ENCODE data around the gene METTL1. TPM values are rescaled to one million over a fixed set of nuclear protein-coding genes. Genes with fewer than 3 reads are reported as not detected.

The METTL1 gene
- total RNA-seq, 2 donors from 2014 or later = 26.1 to 28.7 TPM

DNA sequence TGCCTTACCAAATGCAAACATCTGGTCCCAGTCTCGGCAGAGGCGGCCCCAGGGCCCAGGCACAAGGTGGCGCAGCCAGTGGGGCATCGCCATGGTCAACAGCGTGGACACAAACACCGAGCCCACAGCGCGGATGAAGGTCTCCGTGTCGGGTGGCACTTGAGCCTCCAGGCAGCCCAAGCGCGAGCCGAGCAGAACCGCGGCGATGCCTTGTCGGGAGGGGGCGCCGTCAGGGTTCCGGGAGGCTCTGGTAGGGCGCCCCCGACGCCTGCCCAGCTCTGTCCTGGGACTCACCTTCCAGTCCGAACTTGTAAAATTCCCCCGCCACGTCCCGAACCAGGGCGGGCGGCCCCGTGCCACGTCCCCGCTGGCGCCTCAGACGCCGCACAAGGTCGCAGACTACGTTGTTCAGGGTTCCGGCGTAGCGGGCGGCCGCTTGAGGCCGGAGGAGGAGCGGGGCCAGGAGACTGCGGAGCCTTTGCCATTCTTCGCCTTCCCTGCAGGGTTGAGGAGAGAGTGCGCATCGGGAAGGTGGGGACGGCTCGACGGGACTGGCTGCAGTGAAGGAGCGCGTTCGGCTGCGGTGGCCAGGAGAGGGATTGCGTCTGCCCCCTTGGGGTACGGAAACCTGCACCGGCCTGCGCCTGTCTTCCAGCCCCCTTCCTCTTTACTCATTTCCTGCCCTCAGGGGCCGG, 6.8 kb downstream of the METTL1 start:
- Mint-ChIP-seq H3K27me3 (ENCODE audit: insufficient read depth) (peaks cover 73% of the 10 kb centered on the region), H3K4me1 (peaks cover 13% of the 10 kb centered on the region), H3K36me3 (ENCODE audit: low read depth) (peaks cover 19% of the 10 kb centered on the region), H3K4me3 (peak overlapping the region; percentile 49), H3K27ac (no peak overlapping the region), H3K9me3 (no peaks in the 10 kb centered on the region)
- Histone ChIP-seq H3K9ac (ENCODE audit: extremely low read depth, low read length, poor library complexity, severe bottlenecking) (no peak overlapping the region), H3K36me3 (ENCODE audit: control insufficient read depth, insufficient read depth, low read length) (peaks cover 22% of the 10 kb centered on the region), H3K27ac (ENCODE audit: low read depth, low read length) (no peak overlapping the region), H3K4me1 (ENCODE audit: control insufficient read depth, insufficient read depth, low read length) (peaks cover 6% of the 10 kb centered on the region), H3K9me3 (ENCODE audit: control insufficient read depth, low read length) (no peaks in the 10 kb centered on the region), H3K4me3 (ENCODE audit: low read length) (peak overlapping the region; percentile 75), H3K27me3 (ENCODE audit: control insufficient read depth, insufficient read depth, low read length, poor library complexity, severe bottlenecking) (peaks cover 68% of the 10 kb centered on the region)
- TF ChIP-seq, protein P1, sequence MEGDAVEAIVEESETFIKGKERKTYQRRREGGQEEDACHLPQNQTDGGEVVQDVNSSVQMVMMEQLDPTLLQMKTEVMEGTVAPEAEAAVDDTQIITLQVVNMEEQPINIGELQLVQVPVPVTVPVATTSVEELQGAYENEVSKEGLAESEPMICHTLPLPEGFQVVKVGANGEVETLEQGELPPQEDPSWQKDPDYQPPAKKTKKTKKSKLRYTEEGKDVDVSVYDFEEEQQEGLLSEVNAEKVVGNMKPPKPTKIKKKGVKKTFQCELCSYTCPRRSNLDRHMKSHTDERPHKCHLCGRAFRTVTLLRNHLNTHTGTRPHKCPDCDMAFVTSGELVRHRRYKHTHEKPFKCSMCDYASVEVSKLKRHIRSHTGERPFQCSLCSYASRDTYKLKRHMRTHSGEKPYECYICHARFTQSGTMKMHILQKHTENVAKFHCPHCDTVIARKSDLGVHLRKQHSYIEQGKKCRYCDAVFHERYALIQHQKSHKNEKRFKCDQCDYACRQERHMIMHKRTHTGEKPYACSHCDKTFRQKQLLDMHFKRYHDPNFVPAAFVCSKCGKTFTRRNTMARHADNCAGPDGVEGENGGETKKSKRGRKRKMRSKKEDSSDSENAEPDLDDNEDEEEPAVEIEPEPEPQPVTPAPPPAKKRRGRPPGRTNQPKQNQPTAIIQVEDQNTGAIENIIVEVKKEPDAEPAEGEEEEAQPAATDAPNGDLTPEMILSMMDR (conservative IDR thresholded peaks at IDR 0.05) = peak; percentile 64
- DNase-seq = peak; percentile 94
- 1 to 3% methylated on average over 34 to 60 of the region's 60 CpGs for WGBS, 2 experiments (ENCODE audit: insufficient coverage in 1 of 2, insufficient read length in 1 of 2)

DNA sequence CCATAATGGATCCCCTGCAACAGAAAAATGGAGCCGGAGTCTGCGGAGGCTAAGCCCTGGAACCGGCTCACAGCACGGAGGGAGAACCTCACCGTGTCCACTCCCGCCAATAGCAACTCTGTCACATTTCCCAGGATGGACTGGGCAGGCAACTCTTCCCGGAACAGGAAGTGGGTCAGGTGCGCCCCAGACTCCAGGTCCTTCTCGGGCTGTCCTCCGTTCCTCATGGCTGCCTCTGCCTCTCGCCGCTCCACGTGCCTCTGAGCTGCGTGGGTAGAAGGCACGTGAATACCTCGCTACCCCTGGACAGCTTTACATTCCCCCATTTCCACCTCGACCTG, 7.3 kb downstream of the METTL1 start:
- Mint-ChIP-seq H3K4me1 (peaks cover 13% of the 10 kb centered on the region), H3K9me3 (no peaks in the 10 kb centered on the region), H3K27ac (no peak overlapping the region), H3K36me3 (ENCODE audit: low read depth) (peaks cover 14% of the 10 kb centered on the region), H3K27me3 (ENCODE audit: insufficient read depth) (peaks cover 73% of the 10 kb centered on the region), H3K4me3 (peak overlapping the region; percentile 49)
- Histone ChIP-seq H3K4me1 (ENCODE audit: control insufficient read depth, insufficient read depth, low read length) (peaks cover 6% of the 10 kb centered on the region), H3K9ac (ENCODE audit: extremely low read depth, low read length, poor library complexity, severe bottlenecking) (no peak overlapping the region), H3K27ac (ENCODE audit: low read depth, low read length) (no peak overlapping the region), H3K36me3 (ENCODE audit: control insufficient read depth, insufficient read depth, low read length) (peaks cover 17% of the 10 kb centered on the region), H3K27me3 (ENCODE audit: control insufficient read depth, insufficient read depth, low read length, poor library complexity, severe bottlenecking) (peaks cover 68% of the 10 kb centered on the region), H3K9me3 (ENCODE audit: control insufficient read depth, low read length) (no peaks in the 10 kb centered on the region), H3K4me3 (ENCODE audit: low read length) (peak overlapping the region; percentile 75)
- 24 to 27% methylated on average over 12 to 17 of the region's 17 CpGs for WGBS, 2 experiments (ENCODE audit: insufficient coverage in 1 of 2, insufficient read length in 1 of 2)
- DNase-seq = no peak
- TF ChIP-seq, protein P1 (conservative IDR thresholded peaks at IDR 0.05) = no peak

DNA sequence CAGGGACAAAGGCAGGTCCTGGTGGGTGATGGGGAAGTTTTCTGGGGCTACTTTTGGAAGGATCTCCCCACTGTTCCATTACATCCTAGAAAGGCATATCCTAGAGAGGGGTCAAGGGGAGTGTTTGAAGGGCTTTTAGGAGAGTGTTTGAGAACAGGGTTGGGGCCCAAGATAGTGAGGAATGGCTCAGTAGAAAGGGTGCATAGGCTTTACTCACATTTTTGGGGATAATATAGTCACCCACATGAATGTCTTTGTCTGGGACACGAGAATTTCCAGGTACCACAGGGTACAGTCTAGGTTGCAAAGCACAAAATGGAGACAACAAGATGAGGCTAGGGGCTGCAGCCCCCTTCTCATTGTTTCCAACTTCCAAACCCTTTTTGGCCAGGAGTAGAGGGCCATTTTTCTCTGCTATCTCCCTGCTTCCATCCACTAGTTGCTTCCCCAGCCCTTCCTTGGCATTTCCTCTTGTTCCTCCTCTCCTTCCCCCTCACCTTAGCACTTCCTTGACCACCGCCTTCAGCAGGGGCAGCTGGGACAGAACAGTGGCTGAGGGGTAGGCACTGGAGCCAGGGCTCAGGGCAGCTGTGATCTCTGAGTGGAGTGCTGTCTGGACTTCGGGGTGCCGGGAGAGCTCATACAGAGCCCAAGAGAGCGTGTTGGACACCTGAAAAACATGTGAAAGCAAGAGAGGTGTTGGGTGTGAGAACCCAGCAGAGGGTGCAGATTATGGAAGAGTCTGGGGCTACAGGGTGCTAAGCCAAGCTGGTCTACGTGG, 7.8 kb downstream of the METTL1 start:
- peak overlapping the region; percentile 49 for H3K4me3 Mint-ChIP-seq
- no peak overlapping the region for H3K9ac ChIP-seq (ENCODE audit: extremely low read depth, low read length, poor library complexity, severe bottlenecking)
- peaks cover 11% of the 10 kb centered on the region for H3K36me3 ChIP-seq (ENCODE audit: control insufficient read depth, insufficient read depth, low read length)
- H3K4me1 ChIP-seq (ENCODE audit: control insufficient read depth, insufficient read depth, low read length) = peaks cover 6% of the 10 kb centered on the region
- 83 to 85% methylated on average over 5 to 6 of the region's 6 CpGs for WGBS, 2 experiments (ENCODE audit: insufficient coverage in 1 of 2, insufficient read length in 1 of 2)
- H3K9me3 Mint-ChIP-seq = no peaks in the 10 kb centered on the region
- peaks cover 13% of the 10 kb centered on the region for H3K4me1 Mint-ChIP-seq
- DNase-seq = no peak
- no peak overlapping the region for H3K27ac Mint-ChIP-seq
- TF ChIP-seq, protein P1 (conservative IDR thresholded peaks at IDR 0.05) = no peak
- H3K27ac ChIP-seq (ENCODE audit: low read depth, low read length) = no peak overlapping the region
- no peaks in the 10 kb centered on the region for H3K9me3 ChIP-seq (ENCODE audit: control insufficient read depth, low read length)
- H3K4me3 ChIP-seq (ENCODE audit: low read length) = no peak overlapping the region
- peaks cover 68% of the 10 kb centered on the region for H3K27me3 ChIP-seq (ENCODE audit: control insufficient read depth, insufficient read depth, low read length, poor library complexity, severe bottlenecking)
- peaks cover 76% of the 10 kb centered on the region for H3K27me3 Mint-ChIP-seq (ENCODE audit: insufficient read depth)
- H3K36me3 Mint-ChIP-seq (ENCODE audit: low read depth) = peaks cover 11% of the 10 kb centered on the region
